ENCODE measurements around the gene TMEM121.

GRCh38 chr14:105485739-105486162, 40.6 kb upstream of the TMEM121 start:
- TF ChIP-seq CTCF (IDR thresholded peaks at IDR 0.05) (peak; percentile 14 to 61 (median 46)), POLR2A (IDR thresholded peaks at IDR 0.05) (peak in 1 of 2 donors; percentile 14)

Data from heart left ventricle (tissue), 13 donors.